GM19395 (cell line): ENCODE results near the gene ID2.
A peak's percentile ranks its signal among the peaks of the same experiment; 100 is the strongest.

ENCODE experiments used
- ATAC-seq: cut with Tn5 transposase; IDR thresholded peaks from one replicate; pipeline ENCODE4 v1.9.1; 2021; ENCODE audit warnings: mild to moderate bottlenecking, moderate library complexity; ENCODE audit not compliant: unreplicated experiment

ID2 gene

DNA sequence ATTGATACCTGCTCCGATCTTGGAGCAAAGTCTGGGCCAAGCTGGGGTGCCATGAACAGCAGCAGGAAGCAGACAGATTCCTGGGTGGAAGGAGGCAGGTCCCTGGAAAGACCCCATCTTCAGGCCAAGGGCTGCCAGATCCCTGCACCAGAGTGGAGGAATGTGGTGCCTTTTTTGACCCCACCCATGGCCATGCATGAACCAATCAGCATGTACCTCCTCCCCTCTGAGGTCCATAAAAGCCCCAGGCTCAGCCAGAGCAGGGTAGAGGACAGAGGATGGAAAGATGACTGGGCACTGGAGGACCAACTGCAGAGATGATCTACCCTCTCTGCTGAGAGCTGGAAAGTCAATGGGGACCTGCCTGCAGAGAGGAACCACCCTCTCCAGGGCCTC is 34.4 kb upstream of the ID2 start:
- ATAC-seq: no peak

DNA sequence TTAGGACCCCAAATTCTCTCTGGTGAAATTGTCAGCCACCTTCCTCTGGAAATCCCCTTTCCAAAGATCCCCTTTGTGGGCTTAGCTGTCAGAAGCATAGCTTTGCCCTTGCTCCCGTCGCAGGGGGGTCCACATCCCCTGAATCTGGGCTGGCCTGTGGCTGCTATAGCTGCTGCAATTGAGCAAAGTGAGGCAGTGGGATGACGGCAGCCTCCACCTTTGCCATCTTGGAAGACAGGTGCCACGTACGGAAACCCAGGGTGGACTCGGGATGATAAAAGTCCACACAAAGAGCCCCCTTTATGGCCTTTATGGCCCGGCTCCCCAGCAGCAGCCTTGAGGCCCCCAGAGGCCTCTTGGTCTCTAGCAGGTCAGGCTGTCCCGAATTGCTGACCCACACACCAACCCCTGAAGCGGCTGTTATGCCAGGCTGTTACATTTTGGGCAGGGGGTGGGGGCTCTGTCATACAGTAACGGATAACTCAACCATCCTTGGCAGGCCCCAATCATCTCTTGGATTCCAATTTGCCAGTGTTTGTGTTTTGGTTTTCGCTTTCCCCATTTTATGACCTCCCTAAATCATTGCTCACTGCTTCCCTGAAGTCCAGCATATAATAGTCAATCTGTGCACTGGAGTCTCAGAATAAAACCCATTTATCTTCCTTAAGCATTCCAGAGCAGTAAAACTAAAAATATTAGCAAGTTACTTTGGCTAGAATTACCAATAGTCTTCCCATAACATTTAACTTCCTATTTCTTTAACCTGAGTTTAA is 33.2 kb upstream of the ID2 start:
- ATAC-seq: no peak

DNA sequence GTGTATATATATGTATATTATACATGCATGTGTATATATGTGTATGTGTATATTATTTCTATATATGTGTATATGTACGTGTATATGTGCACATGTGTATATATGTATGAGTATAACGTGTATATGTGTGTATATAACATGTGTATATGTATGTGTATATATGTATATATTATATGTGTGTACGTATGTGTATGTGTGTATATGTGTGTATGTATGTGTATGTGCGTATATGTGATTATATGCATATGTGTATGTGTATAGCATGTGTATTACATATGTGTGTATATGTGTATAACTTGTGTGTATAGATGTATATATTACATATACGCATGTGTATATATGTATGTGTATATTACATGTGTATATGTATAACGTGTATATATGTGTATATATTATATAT is 32.1 kb upstream of the ID2 start:
- ATAC-seq: no peak

DNA sequence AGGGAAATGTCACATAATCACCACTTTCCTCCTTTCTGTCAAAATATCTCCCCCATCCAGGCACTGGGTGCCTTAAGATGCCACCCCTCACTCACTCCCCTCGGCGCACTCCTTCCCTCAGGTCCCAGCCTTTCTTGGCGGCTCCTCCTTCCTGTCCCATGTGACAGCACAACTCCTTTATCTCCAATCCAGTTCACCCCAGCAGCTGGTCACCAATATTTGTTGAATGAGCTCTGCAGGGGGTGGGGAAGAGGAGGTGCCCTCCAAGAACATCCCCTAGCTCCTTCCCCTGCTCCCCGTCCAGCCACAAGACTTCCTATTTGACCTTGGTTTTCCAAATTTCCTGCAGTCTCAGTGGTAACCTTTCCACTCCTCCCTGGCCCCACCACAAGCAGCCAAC is 31.6 kb upstream of the ID2 start:
- no peak for ATAC-seq

DNA sequence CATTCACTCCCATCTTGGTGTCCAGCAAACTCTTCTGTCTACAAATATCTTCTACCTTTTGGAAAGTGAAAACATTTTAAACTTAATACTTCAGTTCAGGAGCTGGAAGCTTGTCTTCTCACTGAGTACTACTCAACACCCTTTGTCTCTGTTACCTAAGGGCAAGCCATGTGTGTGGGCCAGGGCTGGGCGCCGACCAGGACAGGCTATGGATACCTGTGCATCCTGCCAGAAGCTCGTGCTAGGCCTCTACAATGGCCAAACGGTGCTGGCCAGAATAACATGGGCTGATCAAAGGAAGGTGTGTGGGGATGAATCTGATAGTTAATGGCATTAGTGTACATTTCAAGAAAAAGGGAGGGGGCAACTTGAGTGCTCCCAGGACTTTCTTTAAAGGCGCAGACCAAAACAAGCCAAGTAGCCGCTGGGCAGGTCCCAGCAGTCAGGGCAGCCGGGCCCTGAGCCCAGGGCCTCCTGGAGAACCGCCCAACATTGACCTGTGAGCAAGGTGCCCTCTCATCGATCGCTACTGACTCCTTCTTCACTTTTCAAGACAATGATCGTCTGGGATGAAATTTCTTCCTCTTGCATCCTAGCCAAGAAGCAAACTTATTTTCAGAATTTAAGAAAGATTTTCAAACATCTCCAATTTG is 29.0 kb upstream of the ID2 start:
- no peak for ATAC-seq

DNA sequence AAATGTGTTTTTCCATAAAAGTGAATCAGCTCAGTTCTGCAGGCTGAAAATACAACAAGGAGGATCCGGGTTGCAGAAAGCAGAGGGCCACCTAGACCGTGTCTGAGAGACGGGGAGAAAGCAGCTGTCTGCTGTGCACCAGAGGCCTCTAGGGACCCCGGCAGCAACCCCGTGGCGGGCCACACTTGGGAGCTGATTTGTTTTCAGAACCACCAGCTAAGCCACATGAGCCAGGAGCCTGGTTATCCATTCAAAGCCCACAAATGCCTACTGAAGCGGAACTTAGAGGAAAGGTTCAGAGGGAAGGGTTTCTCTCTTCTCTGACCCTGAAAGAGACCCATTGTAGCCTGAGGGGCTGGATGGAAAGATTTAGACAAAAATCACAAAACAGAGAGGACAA is 28.4 kb upstream of the ID2 start:
- ATAC-seq: no peak

DNA sequence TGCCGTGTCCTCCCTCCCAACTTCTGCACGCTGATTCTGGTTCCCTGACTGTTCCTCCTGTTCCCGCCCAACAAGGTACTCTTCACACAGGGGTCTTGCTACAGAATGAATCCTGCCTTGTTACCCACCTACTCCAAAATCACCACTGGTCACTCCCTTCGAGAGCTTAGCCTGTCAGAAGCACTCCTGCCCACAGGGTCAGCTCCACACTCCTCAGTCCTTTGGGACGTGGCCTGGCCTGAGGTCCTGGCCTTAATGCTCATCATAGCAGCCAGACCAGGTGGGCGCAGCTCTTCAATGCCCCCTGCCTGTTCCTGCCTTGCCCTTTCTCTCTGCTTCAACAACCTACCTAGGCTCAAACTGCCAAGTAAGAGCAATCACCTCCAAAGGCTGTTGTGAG is 27.8 kb upstream of the ID2 start:
- ATAC-seq: no peak

DNA sequence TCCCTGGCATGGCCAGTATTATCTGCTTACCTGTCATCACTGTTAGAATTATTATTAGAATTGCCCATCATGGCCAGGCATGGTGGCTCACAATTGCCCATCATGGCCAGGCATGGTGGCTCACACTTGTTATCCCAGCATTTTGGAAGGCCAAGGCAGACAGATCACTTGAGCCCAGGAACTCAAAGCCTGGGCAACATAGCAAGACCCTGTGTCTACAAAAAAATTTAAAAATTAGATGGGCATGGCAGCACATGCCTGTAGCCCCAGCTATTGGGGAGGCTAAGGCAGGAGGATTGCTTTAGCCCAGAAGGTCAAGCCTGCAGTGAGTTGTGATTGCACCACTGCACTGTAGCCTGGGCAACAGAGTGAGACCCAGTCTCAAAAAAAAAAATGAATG is 27.4 kb upstream of the ID2 start:
- ATAC-seq: no peak

DNA sequence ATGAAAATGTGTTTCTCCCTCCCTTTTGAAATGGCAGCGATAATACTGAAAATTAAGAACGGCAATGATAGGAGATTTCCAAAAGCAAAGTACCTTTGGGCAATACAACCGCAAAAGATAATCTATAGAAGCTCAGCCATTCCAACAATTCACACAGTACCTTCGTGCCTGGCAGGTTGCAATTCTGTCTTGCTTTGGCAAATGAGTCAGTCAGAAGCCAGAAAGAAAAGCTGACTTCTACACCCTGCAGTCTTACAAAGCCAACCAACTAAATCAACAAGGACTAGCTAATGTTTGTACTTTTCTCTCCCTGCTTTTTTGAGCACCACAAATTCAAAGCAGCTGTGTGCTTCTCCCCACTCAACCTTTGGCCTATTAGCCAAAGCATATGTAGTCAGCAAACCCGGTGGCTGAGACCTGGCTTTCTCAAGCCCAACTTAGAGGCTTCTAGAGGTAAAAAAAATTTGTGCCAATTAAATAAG is 25.7 kb upstream of the ID2 start:
- no peak for ATAC-seq

DNA sequence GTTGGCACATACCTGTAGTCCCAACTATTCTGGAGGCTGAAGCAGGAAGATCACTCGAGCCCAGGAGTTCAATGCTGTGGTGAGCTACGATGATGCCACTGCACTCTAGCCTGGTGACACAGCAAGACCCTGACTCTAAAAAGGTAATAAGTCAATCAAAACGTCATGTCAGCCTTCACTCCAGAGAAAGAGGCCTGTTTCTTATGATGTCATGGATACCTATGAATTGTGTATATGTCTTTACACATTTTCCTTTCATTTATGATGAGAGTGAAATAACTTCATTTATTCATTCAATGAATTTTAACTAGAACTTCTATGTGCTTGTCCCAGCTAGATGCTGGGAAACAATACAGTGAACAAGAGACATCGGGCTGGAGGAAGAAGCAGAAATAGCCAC is 25.0 kb upstream of the ID2 start:
- ATAC-seq: no peak

DNA sequence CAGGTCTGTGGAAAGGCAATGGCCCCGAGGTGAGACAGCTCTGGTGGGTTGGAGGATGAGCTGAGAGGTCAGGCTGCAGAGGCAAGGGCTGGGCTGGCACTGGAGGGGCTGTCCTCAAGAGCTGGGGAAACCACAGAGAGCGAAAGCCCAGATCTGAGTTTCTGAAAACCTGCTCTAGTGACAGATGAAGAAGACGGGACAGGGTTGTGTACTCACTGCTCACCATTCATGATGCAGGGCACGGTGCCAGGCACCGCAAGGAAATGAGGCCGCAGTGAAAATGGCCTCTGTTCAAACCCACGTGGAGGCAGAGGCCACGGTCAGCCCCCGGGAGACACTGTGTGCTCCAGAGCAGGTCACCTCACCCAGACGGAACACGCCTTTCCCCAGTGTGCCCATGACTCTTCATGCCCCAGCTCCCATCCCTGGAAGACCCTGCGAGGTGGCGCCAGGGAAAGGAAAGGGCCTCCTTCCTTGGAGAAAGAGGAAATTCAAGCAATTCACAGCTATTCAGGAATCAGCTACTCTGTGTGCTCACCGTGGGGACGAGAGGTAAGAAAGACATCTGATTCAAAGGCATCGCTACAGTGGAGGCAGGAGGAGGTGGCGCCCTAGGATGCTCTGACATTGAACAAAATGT is 24.3 kb upstream of the ID2 start:
- ATAC-seq: peak; percentile 79

DNA sequence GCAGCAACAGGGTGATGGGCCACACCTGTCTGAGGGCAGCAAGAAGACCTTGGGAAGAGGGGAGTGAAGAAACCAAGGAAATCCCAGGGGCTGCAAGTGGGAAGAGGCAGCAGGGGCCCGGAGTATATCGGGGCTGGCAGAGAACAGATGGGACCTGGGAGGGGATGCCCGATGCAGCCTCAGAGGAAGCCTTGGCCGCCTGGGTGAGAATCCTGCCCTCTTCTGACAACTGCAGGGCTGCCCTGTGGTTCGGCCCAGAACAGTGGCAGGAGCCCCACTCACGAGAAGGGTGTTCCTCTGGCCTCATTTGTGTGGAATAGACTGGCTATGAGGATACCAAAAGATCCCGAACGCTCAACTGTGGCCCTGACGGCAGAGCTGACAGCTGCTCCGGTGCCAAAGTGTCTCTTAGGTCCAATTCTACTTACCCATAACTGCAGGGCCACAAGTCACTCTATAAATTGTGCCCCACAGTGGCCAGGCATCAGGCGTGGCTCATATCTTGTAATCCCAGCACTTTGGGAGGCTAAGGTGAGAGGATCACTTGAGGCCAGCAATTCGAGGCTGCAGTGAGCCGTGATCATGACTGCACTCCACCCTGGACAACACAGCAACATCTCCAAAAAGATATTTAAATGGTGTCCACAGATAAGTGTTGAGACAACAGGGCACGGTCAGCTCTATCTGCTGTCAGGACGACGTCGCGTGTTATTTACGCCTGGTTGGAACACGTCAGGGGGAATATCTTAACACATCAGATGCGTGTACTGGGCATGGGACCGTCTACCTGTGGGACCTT is 23.6 kb upstream of the ID2 start:
- no peak for ATAC-seq

DNA sequence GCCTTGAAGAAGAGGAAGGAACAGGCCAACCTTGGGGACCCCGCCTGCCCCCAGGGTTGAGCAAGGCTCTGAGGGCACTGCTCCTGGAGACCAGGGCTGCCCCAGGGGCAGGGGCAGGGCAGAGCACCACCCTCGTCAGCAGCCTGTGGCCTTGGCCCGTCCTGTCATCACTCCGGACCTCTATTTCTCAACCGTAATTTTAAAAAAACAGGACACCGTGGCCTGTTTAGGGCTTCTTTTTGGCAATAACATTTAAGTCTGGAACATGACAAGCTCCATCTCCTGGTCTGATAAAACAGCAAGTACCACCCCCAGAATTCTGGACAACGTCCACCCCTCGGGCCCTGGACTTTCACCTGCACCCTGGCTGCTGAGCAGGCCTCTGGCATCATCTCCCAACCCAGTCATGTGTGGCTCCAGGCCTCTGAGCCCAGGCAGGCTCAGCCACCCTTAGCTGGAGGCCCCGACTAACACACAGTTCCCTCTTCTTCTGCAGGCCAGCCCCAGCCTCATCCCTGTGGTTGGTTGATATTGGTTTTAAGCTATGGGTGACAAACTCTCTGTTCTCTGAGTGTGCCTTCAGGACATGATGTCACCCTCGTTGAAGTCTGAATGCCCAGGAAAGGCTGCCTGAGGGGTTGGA is 22.6 kb upstream of the ID2 start:
- no peak for ATAC-seq

DNA sequence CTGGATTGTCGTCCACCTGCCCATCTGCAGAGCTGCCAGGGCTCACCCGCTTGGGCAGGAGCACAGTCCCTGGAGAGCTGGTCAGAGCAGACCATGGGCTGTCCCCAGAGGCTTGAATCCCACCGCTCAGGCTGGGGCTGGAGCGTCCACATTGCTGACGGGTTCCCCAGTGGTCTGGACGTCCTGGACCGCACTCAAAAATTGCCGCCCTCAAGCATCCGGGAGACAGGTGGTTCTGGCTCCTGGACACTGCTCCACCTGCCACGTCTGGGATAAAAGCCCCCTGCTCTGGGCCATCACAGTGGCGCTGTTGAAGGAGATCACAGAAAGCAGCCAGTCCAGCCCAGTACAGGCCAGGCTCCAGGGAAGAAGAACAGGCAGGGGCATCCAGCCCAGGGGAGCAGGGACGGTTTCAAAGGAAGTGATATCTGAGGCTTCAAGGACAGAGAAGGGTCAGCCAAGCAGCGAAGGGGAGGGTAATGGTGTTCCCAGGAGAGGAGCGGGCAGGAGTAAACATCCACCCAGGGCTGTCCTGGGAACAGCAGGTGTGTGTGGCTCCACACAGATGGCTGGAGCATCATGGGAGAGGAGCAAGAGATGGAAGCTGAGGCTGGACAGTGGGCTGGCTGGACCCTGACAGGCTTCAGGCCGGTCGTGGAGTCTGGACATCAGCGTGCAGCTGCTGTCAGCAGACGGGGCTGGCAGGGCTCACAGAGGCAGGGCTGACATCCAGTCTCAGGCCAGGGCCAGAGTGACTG is 21.9 kb upstream of the ID2 start:
- ATAC-seq: no peak

DNA sequence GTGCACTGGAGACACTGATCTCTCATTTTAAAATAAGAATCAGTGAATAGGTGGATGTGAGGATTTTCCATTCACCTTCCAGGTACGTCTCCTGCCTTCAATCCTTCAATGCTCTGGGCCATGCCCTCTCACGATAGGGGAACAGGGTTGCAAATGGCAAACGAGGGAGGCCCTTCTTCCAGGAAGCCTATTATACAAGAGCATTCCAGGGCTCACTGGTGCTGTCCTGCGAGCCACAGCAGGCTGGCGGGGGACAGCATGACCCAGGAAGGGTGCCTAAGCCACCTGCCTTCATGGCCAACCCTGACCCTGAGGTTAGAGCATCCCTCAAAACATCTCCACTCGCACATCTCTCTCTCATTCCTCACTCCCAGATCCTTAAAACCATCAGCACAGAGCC is 20.6 kb upstream of the ID2 start:
- ATAC-seq: no peak

DNA sequence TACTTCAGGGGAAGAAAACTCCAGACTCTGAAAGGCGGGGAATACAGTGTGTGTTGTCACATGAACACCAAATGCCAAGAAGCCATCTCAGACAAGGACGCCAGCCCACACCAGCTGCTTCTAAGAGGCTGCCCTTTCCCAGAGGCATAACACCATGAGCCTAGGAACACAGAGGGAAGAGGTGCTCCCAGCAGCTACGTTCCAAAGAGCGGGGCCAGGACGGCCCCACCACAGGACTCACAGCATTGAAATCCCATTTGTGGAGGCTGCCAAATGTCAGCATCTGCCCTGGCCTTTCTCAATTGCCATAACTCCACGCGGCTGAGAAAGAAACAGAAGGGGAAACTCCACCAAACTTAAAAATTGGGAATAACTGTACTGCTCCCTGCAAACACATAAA is 20.1 kb upstream of the ID2 start:
- no peak for ATAC-seq

DNA sequence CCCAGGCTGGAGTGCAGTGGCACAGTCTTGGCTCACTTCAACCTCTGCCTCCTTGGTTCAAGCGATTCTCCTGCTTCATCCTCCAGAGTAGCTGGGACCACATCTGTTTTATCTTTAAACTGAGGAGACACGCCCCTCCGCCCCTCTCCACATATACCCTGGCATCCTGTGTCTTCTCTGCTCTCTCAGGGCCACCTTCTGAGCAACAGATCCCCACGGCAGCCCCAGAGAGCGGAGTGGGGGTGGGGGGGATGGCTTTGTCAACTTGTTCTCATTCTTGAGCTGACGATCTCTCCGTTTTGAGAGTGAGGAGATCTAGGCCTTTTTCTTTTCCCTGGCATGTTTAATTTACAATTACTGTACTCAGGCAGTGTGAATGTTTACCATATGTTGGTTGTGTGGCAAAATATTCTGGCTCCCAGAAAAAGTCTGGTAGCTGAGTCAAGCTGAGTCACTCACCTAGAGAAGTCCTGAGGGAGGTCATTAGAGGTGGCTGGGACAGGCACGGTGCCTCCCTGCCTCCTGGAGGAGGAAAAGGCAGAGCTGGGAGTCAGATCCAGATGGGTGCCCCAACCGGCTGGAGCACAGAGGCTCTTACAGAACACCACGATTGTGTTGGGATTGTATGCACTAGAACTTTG is 19.5 kb upstream of the ID2 start:
- ATAC-seq: no peak

DNA sequence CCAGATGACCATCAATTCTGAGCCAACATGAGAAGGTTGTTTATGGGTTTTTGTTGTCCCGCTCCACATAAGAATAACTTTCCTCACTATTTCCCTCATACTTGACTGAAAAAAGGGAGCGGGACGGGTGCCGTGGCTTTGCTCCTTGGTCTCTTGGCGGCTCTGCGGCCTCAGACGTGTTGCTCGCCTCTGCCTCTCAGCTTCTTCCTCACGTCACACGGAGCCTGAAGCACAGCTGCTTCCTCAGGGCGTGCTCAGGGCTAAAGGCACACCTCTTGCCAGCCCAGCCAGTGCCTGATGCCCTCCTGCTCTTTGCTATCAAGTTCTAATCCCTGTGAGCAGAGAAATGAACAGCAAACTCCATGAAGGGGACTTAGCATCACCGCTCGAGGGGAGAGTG is 17.9 kb upstream of the ID2 start:
- ATAC-seq: no peak

DNA sequence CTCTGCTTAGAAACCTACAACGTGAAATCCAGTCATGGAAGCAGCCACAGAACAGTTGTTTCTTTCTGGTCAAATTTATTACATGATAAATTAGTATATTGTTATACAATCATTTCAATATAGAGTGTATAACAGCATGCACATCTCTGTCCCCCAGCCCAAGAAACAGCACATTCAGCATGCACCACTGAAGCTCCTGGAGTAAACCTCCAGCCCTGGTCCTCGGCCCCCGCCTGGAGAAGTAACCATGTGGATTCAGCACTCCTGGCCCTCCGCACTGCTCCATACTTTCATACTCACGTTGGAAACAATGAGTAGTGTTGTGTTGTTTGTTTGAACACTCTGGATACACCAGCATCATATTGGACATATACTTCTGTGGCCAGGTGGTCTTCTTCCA is 15.3 kb upstream of the ID2 start:
- no peak for ATAC-seq
